Osteocyte (in vitro differentiated cells): ENCODE data around the gene ZFP36L2. TPM values are rescaled to one million over a fixed set of nuclear protein-coding genes. Genes with fewer than 3 reads are reported as not detected.
A peak's percentile ranks its signal among the peaks of the same experiment; 100 is the strongest.

Experiments used
- DNase-seq: peaks from one replicate; pipeline ENCODE4 v3.0.0; 2021; ENCODE audit warnings: mixed read lengths; ENCODE audit not compliant: unreplicated experiment; ENCODE audit errors: extremely low spot score
- H3K27ac Mint-ChIP-seq: one replicate; pipeline ENCODE4 v1.8.0; 2021; ENCODE audit warnings: mild to moderate bottlenecking, mixed read lengths; ENCODE audit not compliant: unreplicated experiment
- H3K27me3 Mint-ChIP-seq: one replicate; pipeline ENCODE4 v1.8.0; 2021; ENCODE audit warnings: mixed read lengths; ENCODE audit not compliant: unreplicated experiment
- H3K36me3 Mint-ChIP-seq: one replicate; pipeline ENCODE4 v1.8.0; 2021; ENCODE audit warnings: mixed read lengths; ENCODE audit not compliant: unreplicated experiment
- H3K4me1 Mint-ChIP-seq: one replicate; pipeline ENCODE4 v1.8.0; 2021; ENCODE audit warnings: mixed read lengths; ENCODE audit not compliant: unreplicated experiment
- H3K4me3 Mint-ChIP-seq: one replicate; pipeline ENCODE4 v1.8.0; 2021; ENCODE audit warnings: mild to moderate bottlenecking, moderate library complexity, mixed read lengths; ENCODE audit not compliant: unreplicated experiment
- H3K9me3 Mint-ChIP-seq: one replicate; pipeline ENCODE4 v1.8.0; 2021; ENCODE audit warnings: mixed read lengths; ENCODE audit not compliant: unreplicated experiment
- CTCF ChIP-seq: fragments of 200-600 bp; sonication (generic); IDR thresholded peaks from 2 replicates; pipeline ENCODE4 v1.5.0; 2021; ENCODE audit warnings: antibody characterized with exemption, mild to moderate bottlenecking, moderate library complexity
- total RNA-seq: library from RNA; stranded (reverse); gene quantifications from 2 replicates; pipeline ENCODE4 v1.2.1, GENCODE V29; 2021

Gene ZFP36L2
- total RNA-seq, 1 donor from 2014 or later, result 88.0 TPM

- no peak for TF ChIP-seq CTCF
- Mint-ChIP-seq H3K4me1 (peaks cover 59% of the 10 kb centered on the region), H3K27me3 (no peaks in the 10 kb centered on the region), H3K36me3 (peaks cover 17% of the 10 kb centered on the region), H3K4me3 (peak overlapping the region; percentile 77), H3K9me3 (no peaks in the 10 kb centered on the region), H3K27ac (peak overlapping the region; percentile 98)
- DNase-seq, result peak; percentile 88
These were observed 6.8 kb downstream of the ZFP36L2 start for GRCh38 chr2:43219383-43220228.

DNA sequence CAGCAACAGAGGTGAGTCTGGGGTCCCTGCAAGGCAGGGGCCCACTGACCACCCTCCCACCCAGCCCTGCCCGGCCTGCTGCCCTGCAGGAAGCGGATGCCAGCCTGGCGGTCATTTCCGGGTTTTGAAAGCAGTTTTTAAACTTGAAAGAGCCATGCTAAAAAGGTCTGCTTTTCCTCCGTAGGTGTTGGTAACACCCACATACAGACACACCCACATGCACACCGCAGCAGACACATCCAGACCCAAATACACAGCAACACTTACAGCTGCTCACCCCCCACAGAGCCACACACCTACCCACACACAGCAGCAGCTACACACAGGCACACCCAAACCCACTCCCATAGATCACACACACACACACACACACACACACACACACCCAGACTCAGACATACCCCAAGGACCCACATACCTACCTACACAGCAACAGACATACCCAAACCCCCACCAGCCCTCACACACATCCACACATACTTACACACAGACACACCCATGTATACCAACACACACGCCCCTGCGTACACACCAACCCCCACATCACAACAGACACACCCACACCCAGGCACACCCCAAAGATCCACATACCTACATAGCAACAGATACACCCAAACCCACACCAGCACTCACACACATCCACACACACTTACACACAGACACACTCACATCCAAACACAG, 7.6 kb downstream of the ZFP36L2 start:
- no peaks in the 10 kb centered on the region for H3K9me3 Mint-ChIP-seq
- H3K27me3 Mint-ChIP-seq, result no peaks in the 10 kb centered on the region
- no peak for TF ChIP-seq CTCF
- peaks cover 57% of the 10 kb centered on the region for H3K4me1 Mint-ChIP-seq
- peaks cover 13% of the 10 kb centered on the region for H3K36me3 Mint-ChIP-seq
- H3K4me3 Mint-ChIP-seq, result peak overlapping the region; percentile 77
- no peak for DNase-seq
- H3K27ac Mint-ChIP-seq, result peak overlapping the region; percentile 98

- Mint-ChIP-seq H3K9me3 (no peaks in the 10 kb centered on the region), H3K4me3 (peak overlapping the region; percentile 77), H3K4me1 (peaks cover 57% of the 10 kb centered on the region), H3K36me3 (peaks cover 7% of the 10 kb centered on the region), H3K27me3 (no peaks in the 10 kb centered on the region), H3K27ac (peak overlapping the region; percentile 98)
- peak; percentile 43 for TF ChIP-seq CTCF
- DNase-seq, result no peak
These were observed 8.2 kb downstream of the ZFP36L2 start for GRCh38 chr2:43218155-43218701.

GRCh38 chr2:43217228-43218154, 8.9 kb downstream of the ZFP36L2 start:
- peak overlapping the region; percentile 77 for H3K4me3 Mint-ChIP-seq
- no peaks in the 10 kb centered on the region for H3K9me3 Mint-ChIP-seq
- TF ChIP-seq CTCF, result no peak
- H3K36me3 Mint-ChIP-seq, result peaks cover 4% of the 10 kb centered on the region
- peak overlapping the region; percentile 98 for H3K27ac Mint-ChIP-seq
- H3K4me1 Mint-ChIP-seq, result peaks cover 52% of the 10 kb centered on the region
- H3K27me3 Mint-ChIP-seq, result no peaks in the 10 kb centered on the region
- DNase-seq, result no peak
